Measurements from ENCODE around the gene ACTL10.

DNA sequence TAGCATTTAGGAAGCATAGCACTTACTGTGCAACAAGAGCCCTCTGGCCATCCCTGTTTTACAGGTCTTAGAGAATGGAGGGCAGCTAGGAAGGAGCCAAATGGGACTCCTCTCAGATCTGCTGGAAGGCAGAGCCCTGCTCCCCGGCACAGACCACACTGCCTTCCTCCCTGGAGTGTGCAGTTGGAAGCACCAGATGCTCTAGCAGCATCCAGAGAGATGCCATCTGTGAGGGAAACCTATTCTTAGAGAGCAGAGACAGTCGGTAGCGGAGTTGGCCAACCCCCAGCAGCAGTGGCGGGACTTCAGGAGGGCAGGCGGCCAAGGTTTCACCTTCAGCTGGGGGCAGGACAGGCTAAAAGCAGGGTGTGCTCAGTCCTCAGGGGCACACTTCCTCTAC, 36.1 kb downstream of the ACTL10 start:
- TF ChIP-seq POLR2A (IDR thresholded peaks at IDR 0.05; ENCODE audit: extremely low read depth, insufficient read length): no peak
- TF ChIP-seq, protein P1, sequence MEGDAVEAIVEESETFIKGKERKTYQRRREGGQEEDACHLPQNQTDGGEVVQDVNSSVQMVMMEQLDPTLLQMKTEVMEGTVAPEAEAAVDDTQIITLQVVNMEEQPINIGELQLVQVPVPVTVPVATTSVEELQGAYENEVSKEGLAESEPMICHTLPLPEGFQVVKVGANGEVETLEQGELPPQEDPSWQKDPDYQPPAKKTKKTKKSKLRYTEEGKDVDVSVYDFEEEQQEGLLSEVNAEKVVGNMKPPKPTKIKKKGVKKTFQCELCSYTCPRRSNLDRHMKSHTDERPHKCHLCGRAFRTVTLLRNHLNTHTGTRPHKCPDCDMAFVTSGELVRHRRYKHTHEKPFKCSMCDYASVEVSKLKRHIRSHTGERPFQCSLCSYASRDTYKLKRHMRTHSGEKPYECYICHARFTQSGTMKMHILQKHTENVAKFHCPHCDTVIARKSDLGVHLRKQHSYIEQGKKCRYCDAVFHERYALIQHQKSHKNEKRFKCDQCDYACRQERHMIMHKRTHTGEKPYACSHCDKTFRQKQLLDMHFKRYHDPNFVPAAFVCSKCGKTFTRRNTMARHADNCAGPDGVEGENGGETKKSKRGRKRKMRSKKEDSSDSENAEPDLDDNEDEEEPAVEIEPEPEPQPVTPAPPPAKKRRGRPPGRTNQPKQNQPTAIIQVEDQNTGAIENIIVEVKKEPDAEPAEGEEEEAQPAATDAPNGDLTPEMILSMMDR (IDR thresholded peaks at IDR 0.05; ENCODE audit: low read depth, low read length): no peak
- TF ChIP-seq MAX (IDR thresholded peaks at IDR 0.05; ENCODE audit: low read depth, low read length): no peak

Measured in NB4 (cell line).